Measurements from ENCODE around the gene PHKA2.

The PHKA2 gene

GRCh38 chrX:18998653-18999052 is 14.7 kb upstream of the PHKA2 start:
- no peak overlapping the region for H3K4me2 ChIP-seq (ENCODE audit: low read length)
- no CpG with 5 or more reads among the region's 1 CpG for WGBS (ENCODE audit: extremely low coverage, insufficient coverage, low lambda C conversion rate)

GRCh38 chrX:18997916-18998315 is 14.0 kb upstream of the PHKA2 start:
- no peak overlapping the region for H2BK15ac ChIP-seq (replicated peaks; ENCODE audit: low read depth)
- H2AK5ac ChIP-seq (ENCODE audit: low read length), result no peak overlapping the region
- H3K9ac ChIP-seq (ENCODE audit: low read length), result no peak overlapping the region
- H2BK120ac ChIP-seq (ENCODE audit: low read depth, low read length), result no peak overlapping the region
- no peaks in the 10 kb centered on the region for H3K79me1 ChIP-seq (ENCODE audit: low read length)
- no peak overlapping the region for H4K8ac ChIP-seq (ENCODE audit: low read depth, low read length)
- WGBS (ENCODE audit: extremely low coverage, insufficient coverage, low lambda C conversion rate), result no CpG with 5 or more reads among the region's 4 CpGs
- no peaks in the 10 kb centered on the region for H3K4me1 ChIP-seq (ENCODE audit: control insufficient read depth, low read depth, low read length)
- no peak overlapping the region for H3K56ac ChIP-seq (ENCODE audit: low read length)
- no peak overlapping the region for H2BK5ac ChIP-seq (ENCODE audit: low read length)
- H3K23ac ChIP-seq (ENCODE audit: low read length), result no peak overlapping the region
- no peak overlapping the region for H3K4ac ChIP-seq (ENCODE audit: low read depth, low read length)
- DNase-seq, result peak; percentile 33
- no peak overlapping the region for H3K27ac ChIP-seq (ENCODE audit: low read depth, low read length)
- no peaks in the 10 kb centered on the region for H3K36me3 ChIP-seq (ENCODE audit: control insufficient read depth, insufficient read depth, low read length)
- H3K4me2 ChIP-seq (ENCODE audit: low read length), result no peak overlapping the region
- no peaks in the 10 kb centered on the region for H3K27me3 ChIP-seq (ENCODE audit: insufficient read depth, low read length, poor library complexity)
- H3K4me3 ChIP-seq (ENCODE audit: low read length), result no peak overlapping the region
- no peaks in the 10 kb centered on the region for H3K79me2 ChIP-seq (ENCODE audit: control insufficient read depth, insufficient read depth, low read length)
- no peak overlapping the region for H3K18ac ChIP-seq (ENCODE audit: low read length)
- H4K5ac ChIP-seq (ENCODE audit: low read length), result no peak overlapping the region

More at GRCh38 chrX:18998653-18999052, 14.7 kb upstream of the PHKA2 start:
- Histone ChIP-seq H3K27me3 (ENCODE audit: insufficient read depth, low read length, poor library complexity) (no peaks in the 10 kb centered on the region), H3K27ac (ENCODE audit: low read depth, low read length) (no peak overlapping the region), H3K79me2 (ENCODE audit: control insufficient read depth, insufficient read depth, low read length) (no peaks in the 10 kb centered on the region), H4K5ac (ENCODE audit: low read length) (no peak overlapping the region), H3K4me1 (ENCODE audit: control insufficient read depth, low read depth, low read length) (no peaks in the 10 kb centered on the region), H2BK120ac (ENCODE audit: low read depth, low read length) (no peak overlapping the region), H3K56ac (ENCODE audit: low read length) (no peak overlapping the region), H3K79me1 (ENCODE audit: low read length) (no peaks in the 10 kb centered on the region), H2BK5ac (ENCODE audit: low read length) (no peak overlapping the region), H4K8ac (ENCODE audit: low read depth, low read length) (no peak overlapping the region), H3K23ac (ENCODE audit: low read length) (no peak overlapping the region), H3K9ac (ENCODE audit: low read length) (no peak overlapping the region), H3K4ac (ENCODE audit: low read depth, low read length) (no peak overlapping the region), H3K36me3 (ENCODE audit: control insufficient read depth, insufficient read depth, low read length) (no peaks in the 10 kb centered on the region), H2AK5ac (ENCODE audit: low read length) (no peak overlapping the region), H3K18ac (ENCODE audit: low read length) (no peak overlapping the region), H2BK15ac (replicated peaks; ENCODE audit: low read depth) (no peak overlapping the region), H3K4me3 (ENCODE audit: low read length) (no peak overlapping the region)
- DNase-seq, result no peak

GRCh38 chrX:18996536-18996935 is 12.6 kb upstream of the PHKA2 start:
- Histone ChIP-seq H3K27me3 (ENCODE audit: insufficient read depth, low read length, poor library complexity) (no peaks in the 10 kb centered on the region), H4K8ac (ENCODE audit: low read depth, low read length) (no peak overlapping the region), H2AK5ac (ENCODE audit: low read length) (no peak overlapping the region), H3K23ac (ENCODE audit: low read length) (no peak overlapping the region), H3K4me1 (ENCODE audit: control insufficient read depth, low read depth, low read length) (no peaks in the 10 kb centered on the region), H3K36me3 (ENCODE audit: control insufficient read depth, insufficient read depth, low read length) (no peaks in the 10 kb centered on the region), H3K79me2 (ENCODE audit: control insufficient read depth, insufficient read depth, low read length) (no peaks in the 10 kb centered on the region), H3K4ac (ENCODE audit: low read depth, low read length) (no peak overlapping the region), H3K9ac (ENCODE audit: low read length) (no peak overlapping the region), H3K18ac (ENCODE audit: low read length) (no peak overlapping the region), H3K56ac (ENCODE audit: low read length) (no peak overlapping the region), H3K4me2 (ENCODE audit: low read length) (no peak overlapping the region), H2BK120ac (ENCODE audit: low read depth, low read length) (no peak overlapping the region), H4K5ac (ENCODE audit: low read length) (no peak overlapping the region), H3K27ac (ENCODE audit: low read depth, low read length) (no peak overlapping the region), H2BK15ac (replicated peaks; ENCODE audit: low read depth) (no peak overlapping the region), H3K4me3 (ENCODE audit: low read length) (no peak overlapping the region), H2BK5ac (ENCODE audit: low read length) (no peak overlapping the region), H3K79me1 (ENCODE audit: low read length) (no peaks in the 10 kb centered on the region)
- no peak for DNase-seq

DNA sequence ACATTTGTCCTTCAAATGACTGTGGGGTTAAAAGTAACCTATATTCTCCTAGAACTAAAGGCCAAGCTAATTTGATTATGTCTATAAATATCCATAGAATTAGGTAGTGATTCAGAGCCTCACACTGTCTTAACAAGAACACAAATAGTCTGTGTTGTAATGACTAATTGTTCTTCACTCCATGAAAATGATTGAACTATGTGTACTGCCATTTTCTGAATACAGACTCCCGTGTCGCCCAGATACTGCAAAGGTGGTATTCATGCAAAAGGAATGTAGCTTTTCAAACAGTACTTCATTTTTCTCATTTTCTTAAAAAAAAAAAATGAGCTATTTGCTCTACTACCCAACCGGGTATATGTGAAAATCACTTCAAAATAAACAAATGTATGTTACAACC is 11.3 kb upstream of the PHKA2 start:
- Histone ChIP-seq H3K23ac (ENCODE audit: low read length) (no peak overlapping the region), H3K79me1 (ENCODE audit: low read length) (no peaks in the 10 kb centered on the region), H3K27me3 (ENCODE audit: insufficient read depth, low read length, poor library complexity) (no peaks in the 10 kb centered on the region), H3K4me3 (ENCODE audit: low read length) (no peak overlapping the region), H2BK120ac (ENCODE audit: low read depth, low read length) (no peak overlapping the region), H4K5ac (ENCODE audit: low read length) (no peak overlapping the region), H4K8ac (ENCODE audit: low read depth, low read length) (no peak overlapping the region), H3K9ac (ENCODE audit: low read length) (no peak overlapping the region), H3K18ac (ENCODE audit: low read length) (no peak overlapping the region), H3K79me2 (ENCODE audit: control insufficient read depth, insufficient read depth, low read length) (no peaks in the 10 kb centered on the region), H3K4me2 (ENCODE audit: low read length) (no peak overlapping the region), H3K4ac (ENCODE audit: low read depth, low read length) (no peak overlapping the region), H3K27ac (ENCODE audit: low read depth, low read length) (no peak overlapping the region), H3K4me1 (ENCODE audit: control insufficient read depth, low read depth, low read length) (no peaks in the 10 kb centered on the region), H3K36me3 (ENCODE audit: control insufficient read depth, insufficient read depth, low read length) (no peaks in the 10 kb centered on the region), H2BK5ac (ENCODE audit: low read length) (no peak overlapping the region), H2BK15ac (replicated peaks; ENCODE audit: low read depth) (no peak overlapping the region), H2AK5ac (ENCODE audit: low read length) (no peak overlapping the region), H3K56ac (ENCODE audit: low read length) (no peak overlapping the region)
- no peak for DNase-seq
- no CpG with 5 or more reads among the region's 3 CpGs for WGBS (ENCODE audit: extremely low coverage, insufficient coverage, low lambda C conversion rate)

- Histone ChIP-seq H4K5ac (ENCODE audit: low read length) (no peak overlapping the region), H3K4ac (ENCODE audit: low read depth, low read length) (no peak overlapping the region), H2AK5ac (ENCODE audit: low read length) (no peak overlapping the region), H3K4me1 (ENCODE audit: control insufficient read depth, low read depth, low read length) (no peaks in the 10 kb centered on the region), H3K4me3 (ENCODE audit: low read length) (no peak overlapping the region), H3K79me1 (ENCODE audit: low read length) (no peaks in the 10 kb centered on the region), H2BK5ac (ENCODE audit: low read length) (no peak overlapping the region), H2BK120ac (ENCODE audit: low read depth, low read length) (no peak overlapping the region), H3K4me2 (ENCODE audit: low read length) (no peak overlapping the region), H3K23ac (ENCODE audit: low read length) (no peak overlapping the region), H3K27me3 (ENCODE audit: insufficient read depth, low read length, poor library complexity) (no peaks in the 10 kb centered on the region), H3K27ac (ENCODE audit: low read depth, low read length) (no peak overlapping the region), H3K56ac (ENCODE audit: low read length) (no peak overlapping the region), H3K36me3 (ENCODE audit: control insufficient read depth, insufficient read depth, low read length) (no peaks in the 10 kb centered on the region), H2BK15ac (replicated peaks; ENCODE audit: low read depth) (no peak overlapping the region), H3K18ac (ENCODE audit: low read length) (no peak overlapping the region), H3K9ac (ENCODE audit: low read length) (no peak overlapping the region), H4K8ac (ENCODE audit: low read depth, low read length) (no peak overlapping the region), H3K79me2 (ENCODE audit: control insufficient read depth, insufficient read depth, low read length) (no peaks in the 10 kb centered on the region)
- no CpG with 5 or more reads among the region's 3 CpGs for WGBS (ENCODE audit: extremely low coverage, insufficient coverage, low lambda C conversion rate)
- DNase-seq, result no peak
These were observed 10.8 kb upstream of the PHKA2 start for GRCh38 chrX:18994713-18995112.

DNA sequence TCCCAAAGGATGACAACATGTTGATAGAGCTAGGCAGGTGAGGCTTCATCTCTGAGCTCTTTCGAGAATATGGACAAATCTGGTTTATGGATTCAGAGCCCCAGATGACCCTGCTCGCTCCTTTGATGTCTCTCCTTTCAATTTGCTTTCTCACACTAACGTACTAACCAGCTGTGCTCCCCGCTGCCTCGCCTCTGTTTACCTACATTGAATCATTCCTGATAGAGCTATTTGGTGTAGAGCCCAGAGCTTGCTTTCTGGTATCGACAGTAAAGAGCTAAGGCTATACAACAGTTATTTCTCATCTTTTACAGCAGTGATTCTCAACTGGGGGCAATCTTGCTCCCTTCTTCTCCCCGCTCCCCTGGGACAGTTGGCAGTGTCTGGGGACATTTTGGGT is 8.9 kb upstream of the PHKA2 start:
- H2BK15ac ChIP-seq (replicated peaks; ENCODE audit: low read depth), result no peak overlapping the region
- no peaks in the 10 kb centered on the region for H3K27me3 ChIP-seq (ENCODE audit: insufficient read depth, low read length, poor library complexity)
- H3K79me1 ChIP-seq (ENCODE audit: low read length), result no peaks in the 10 kb centered on the region
- no peak overlapping the region for H3K23ac ChIP-seq (ENCODE audit: low read length)
- H3K27ac ChIP-seq (ENCODE audit: low read depth, low read length), result no peak overlapping the region
- H2AK5ac ChIP-seq (ENCODE audit: low read length), result no peak overlapping the region
- WGBS (ENCODE audit: extremely low coverage, insufficient coverage, low lambda C conversion rate), result no CpG with 5 or more reads among the region's 7 CpGs
- no peaks in the 10 kb centered on the region for H3K4me1 ChIP-seq (ENCODE audit: control insufficient read depth, low read depth, low read length)
- H3K79me2 ChIP-seq (ENCODE audit: control insufficient read depth, insufficient read depth, low read length), result no peaks in the 10 kb centered on the region
- H4K8ac ChIP-seq (ENCODE audit: low read depth, low read length), result no peak overlapping the region
- no peak overlapping the region for H3K4me3 ChIP-seq (ENCODE audit: low read length)
- no peak overlapping the region for H4K5ac ChIP-seq (ENCODE audit: low read length)
- no peak overlapping the region for H2BK5ac ChIP-seq (ENCODE audit: low read length)
- no peak overlapping the region for H3K18ac ChIP-seq (ENCODE audit: low read length)
- H3K56ac ChIP-seq (ENCODE audit: low read length), result no peak overlapping the region
- H3K4me2 ChIP-seq (ENCODE audit: low read length), result no peak overlapping the region
- H3K4ac ChIP-seq (ENCODE audit: low read depth, low read length), result no peak overlapping the region
- DNase-seq, result no peak
- H3K36me3 ChIP-seq (ENCODE audit: control insufficient read depth, insufficient read depth, low read length), result no peaks in the 10 kb centered on the region
- H2BK120ac ChIP-seq (ENCODE audit: low read depth, low read length), result no peak overlapping the region
- no peak overlapping the region for H3K9ac ChIP-seq (ENCODE audit: low read length)
